HFFc6 (cell line): ENCODE results near the gene SYNJ2. TPM values are rescaled to one million over a fixed set of nuclear protein-coding genes. Genes with fewer than 3 reads are reported as not detected.

Source experiments
- DNase-seq: peaks from one replicate; pipeline ENCODE4 v3.0.0-alpha.2; 2018
- H3K27ac Mint-ChIP-seq: 2 replicates; pipeline ENCODE4 v1.8.0; 2020; ENCODE audit warnings: mild to moderate bottlenecking, mixed read lengths
- H3K27me3 Mint-ChIP-seq: 2 replicates; pipeline ENCODE4 v1.8.0; 2021; ENCODE audit warnings: mild to moderate bottlenecking, moderate library complexity, mixed read lengths; ENCODE audit not compliant: insufficient read depth
- H3K36me3 Mint-ChIP-seq: 2 replicates; pipeline ENCODE4 v1.8.0; 2021; ENCODE audit warnings: low read depth, mixed read lengths
- H3K4me1 Mint-ChIP-seq: 2 replicates; pipeline ENCODE4 v1.8.0; 2020; ENCODE audit warnings: low read depth, mixed read lengths
- H3K4me3 Mint-ChIP-seq: 2 replicates; pipeline ENCODE4 v1.8.0; 2020; ENCODE audit warnings: mild to moderate bottlenecking, moderate library complexity, mixed read lengths
- H3K9me3 Mint-ChIP-seq: 2 replicates; pipeline ENCODE4 v1.8.0; 2020; ENCODE audit warnings: mild to moderate bottlenecking, mixed read lengths
- CTCF ChIP-seq: fragments of 200-600 bp; sonication (generic); IDR thresholded peaks from 2 replicates; pipeline ENCODE4 v1.5.0; 2021; ENCODE audit warnings: antibody characterized with exemption, mild to moderate bottlenecking
- total RNA-seq, 6 experiments: library from RNA; stranded (reverse); fragmentation: NEBNext Ultra II Directional; extraction: Animal tissue kit (Norgen Biotek cat#: 25700); gene quantifications; 2 replicates in 1 of 6; 3 replicates in 5 of 6; pipeline ENCODE4 v1.2.3, GENCODE V29; 2021

Gene SYNJ2
- total RNA-seq, 6 experiments from 2014 or later = 31.8 to 46.4 (median 41.3) TPM

- peak overlapping the region; percentile 63; the same call in 1 of the 2 replicates for H3K4me3 Mint-ChIP-seq
- TF ChIP-seq CTCF = no peak
- H3K36me3 Mint-ChIP-seq = peaks cover 48% of the 10 kb centered on the region
- H3K9me3 Mint-ChIP-seq = no peaks in the 10 kb centered on the region
- H3K4me1 Mint-ChIP-seq = peaks cover 59% of the 10 kb centered on the region
- H3K27ac Mint-ChIP-seq = peak overlapping the region; percentile 94
- H3K27me3 Mint-ChIP-seq = no peaks in the 10 kb centered on the region; the same call in 1 of the 2 replicates
- peak; percentile 77 for DNase-seq
These were observed 88.1 kb downstream of the SYNJ2 start for GRCh38 chr6:158069800-158070195.

GRCh38 chr6:158070513-158070912 lies 88.8 kb downstream of the SYNJ2 start:
- DNase-seq = no peak
- no peaks in the 10 kb centered on the region for H3K9me3 Mint-ChIP-seq
- peak overlapping the region; percentile 94 for H3K27ac Mint-ChIP-seq
- peaks cover 47% of the 10 kb centered on the region for H3K36me3 Mint-ChIP-seq
- no peak for TF ChIP-seq CTCF
- H3K4me3 Mint-ChIP-seq = no peak overlapping the region
- peaks cover 59% of the 10 kb centered on the region for H3K4me1 Mint-ChIP-seq
- H3K27me3 Mint-ChIP-seq = no peaks in the 10 kb centered on the region; the same call in 1 of the 2 replicates

GRCh38 chr6:158071121-158072082 lies 89.7 kb downstream of the SYNJ2 start:
- DNase-seq = no peak
- Mint-ChIP-seq H3K27me3 (no peaks in the 10 kb centered on the region; the same call in 1 of the 2 replicates), H3K27ac (peak overlapping the region; percentile 65), H3K4me3 (no peak overlapping the region), H3K36me3 (peaks cover 47% of the 10 kb centered on the region), H3K9me3 (no peaks in the 10 kb centered on the region), H3K4me1 (peaks cover 58% of the 10 kb centered on the region)
- TF ChIP-seq CTCF = no peak

- peaks cover 42% of the 10 kb centered on the region for H3K36me3 Mint-ChIP-seq
- H3K27me3 Mint-ChIP-seq = no peaks in the 10 kb centered on the region; the same call in 1 of the 2 replicates
- peak overlapping the region; percentile 65 for H3K27ac Mint-ChIP-seq
- no peaks in the 10 kb centered on the region for H3K9me3 Mint-ChIP-seq
- H3K4me1 Mint-ChIP-seq = peaks cover 50% of the 10 kb centered on the region
- DNase-seq = peak; percentile 72
- peak; percentile 97 for TF ChIP-seq CTCF
- no peak overlapping the region for H3K4me3 Mint-ChIP-seq
These were observed 90.5 kb downstream of the SYNJ2 start for GRCh38 chr6:158072083-158072721.

GRCh38 chr6:158073776-158074175 lies 92.1 kb downstream of the SYNJ2 start:
- Mint-ChIP-seq H3K4me1 (peaks cover 34% of the 10 kb centered on the region), H3K27me3 (no peaks in the 10 kb centered on the region; the same call in 1 of the 2 replicates), H3K9me3 (no peaks in the 10 kb centered on the region), H3K27ac (no peak overlapping the region; the same call in 1 of the 2 replicates), H3K36me3 (peaks cover 40% of the 10 kb centered on the region), H3K4me3 (no peak overlapping the region)
- TF ChIP-seq CTCF = no peak
- DNase-seq = no peak
